ENCODE measurements around the gene FADS2. TPM values are rescaled to one million over a fixed set of nuclear protein-coding genes. Genes with fewer than 3 reads are reported as not detected.

The FADS2 gene
- total and polyA plus RNA-seq, 2 of the 13 experiments (the other 11 are each of a cell fraction or from before 2014, with no cell fraction given), result 90.1 to 124 TPM

DNA sequence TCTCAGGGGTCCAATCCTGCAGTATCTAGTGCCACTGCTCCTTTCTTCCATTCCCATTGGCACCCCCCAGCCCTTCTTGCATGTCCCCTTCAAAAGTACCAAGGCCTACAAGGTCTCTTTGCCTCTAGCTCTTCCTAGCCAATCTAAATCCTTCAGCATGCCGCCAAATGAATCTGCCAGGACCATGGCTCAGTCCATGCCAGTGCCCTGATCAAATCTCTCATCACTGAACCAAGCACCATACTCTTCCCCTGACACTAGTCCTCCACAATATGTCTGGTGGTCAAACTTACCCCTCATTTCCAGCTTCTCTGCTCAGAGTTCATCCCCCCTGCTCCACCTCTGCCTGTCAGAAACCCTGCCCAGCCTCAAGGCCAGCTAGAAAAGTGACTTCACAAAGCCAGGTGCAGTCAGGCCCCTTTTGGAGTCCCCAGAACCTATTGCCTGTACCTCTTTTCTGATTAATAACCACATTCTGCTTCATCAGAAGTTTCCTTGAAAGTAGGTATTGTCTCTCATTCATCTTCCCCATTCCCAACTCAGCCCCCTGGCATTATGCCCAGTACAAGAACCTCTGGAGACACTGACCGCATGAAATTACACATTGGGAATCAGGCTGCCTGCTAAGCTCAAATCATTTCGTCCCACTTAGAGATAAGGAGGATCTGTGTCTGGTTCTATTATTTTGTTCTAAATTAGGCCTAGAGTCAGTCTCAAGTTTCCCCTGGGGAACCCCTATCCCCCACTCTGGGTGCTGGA lies 24.0 kb upstream of the FADS2 start (continued):
- no peak for TF ChIP-seq SNRNP70 (IDR thresholded peaks at IDR 0.05; ENCODE audit: low read depth, low read length)
- TF ChIP-seq JUN (CRISPR knock-in tag; IDR thresholded peaks at IDR 0.05), result no peak
- TF ChIP-seq SRF (IDR thresholded peaks at IDR 0.05; ENCODE audit: low read depth, low read length), result no peak
- TF ChIP-seq, protein P1, sequence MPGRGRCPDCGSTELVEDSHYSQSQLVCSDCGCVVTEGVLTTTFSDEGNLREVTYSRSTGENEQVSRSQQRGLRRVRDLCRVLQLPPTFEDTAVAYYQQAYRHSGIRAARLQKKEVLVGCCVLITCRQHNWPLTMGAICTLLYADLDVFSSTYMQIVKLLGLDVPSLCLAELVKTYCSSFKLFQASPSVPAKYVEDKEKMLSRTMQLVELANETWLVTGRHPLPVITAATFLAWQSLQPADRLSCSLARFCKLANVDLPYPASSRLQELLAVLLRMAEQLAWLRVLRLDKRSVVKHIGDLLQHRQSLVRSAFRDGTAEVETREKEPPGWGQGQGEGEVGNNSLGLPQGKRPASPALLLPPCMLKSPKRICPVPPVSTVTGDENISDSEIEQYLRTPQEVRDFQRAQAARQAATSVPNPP (CRISPR knock-in tag; IDR thresholded peaks at IDR 0.05), result no peak
- TF ChIP-seq NFIB (CRISPR knock-in tag; IDR thresholded peaks at IDR 0.05; ENCODE audit: borderline replicate concordance), result no peak
- TF ChIP-seq ZNF282 (IDR thresholded peaks at IDR 0.05; ENCODE audit: partially characterized antibody), result no peak
- TF ChIP-seq RXRA (CRISPR knock-in tag; IDR thresholded peaks at IDR 0.05), result no peak
- TF ChIP-seq POLR2G (IDR thresholded peaks at IDR 0.05; ENCODE audit: low read depth, low read length), result no peak
- TF ChIP-seq ZIK1 (CRISPR knock-in tag; IDR thresholded peaks at IDR 0.05; ENCODE audit: borderline replicate concordance, low read depth), result no peak
- TF ChIP-seq, protein P2, sequence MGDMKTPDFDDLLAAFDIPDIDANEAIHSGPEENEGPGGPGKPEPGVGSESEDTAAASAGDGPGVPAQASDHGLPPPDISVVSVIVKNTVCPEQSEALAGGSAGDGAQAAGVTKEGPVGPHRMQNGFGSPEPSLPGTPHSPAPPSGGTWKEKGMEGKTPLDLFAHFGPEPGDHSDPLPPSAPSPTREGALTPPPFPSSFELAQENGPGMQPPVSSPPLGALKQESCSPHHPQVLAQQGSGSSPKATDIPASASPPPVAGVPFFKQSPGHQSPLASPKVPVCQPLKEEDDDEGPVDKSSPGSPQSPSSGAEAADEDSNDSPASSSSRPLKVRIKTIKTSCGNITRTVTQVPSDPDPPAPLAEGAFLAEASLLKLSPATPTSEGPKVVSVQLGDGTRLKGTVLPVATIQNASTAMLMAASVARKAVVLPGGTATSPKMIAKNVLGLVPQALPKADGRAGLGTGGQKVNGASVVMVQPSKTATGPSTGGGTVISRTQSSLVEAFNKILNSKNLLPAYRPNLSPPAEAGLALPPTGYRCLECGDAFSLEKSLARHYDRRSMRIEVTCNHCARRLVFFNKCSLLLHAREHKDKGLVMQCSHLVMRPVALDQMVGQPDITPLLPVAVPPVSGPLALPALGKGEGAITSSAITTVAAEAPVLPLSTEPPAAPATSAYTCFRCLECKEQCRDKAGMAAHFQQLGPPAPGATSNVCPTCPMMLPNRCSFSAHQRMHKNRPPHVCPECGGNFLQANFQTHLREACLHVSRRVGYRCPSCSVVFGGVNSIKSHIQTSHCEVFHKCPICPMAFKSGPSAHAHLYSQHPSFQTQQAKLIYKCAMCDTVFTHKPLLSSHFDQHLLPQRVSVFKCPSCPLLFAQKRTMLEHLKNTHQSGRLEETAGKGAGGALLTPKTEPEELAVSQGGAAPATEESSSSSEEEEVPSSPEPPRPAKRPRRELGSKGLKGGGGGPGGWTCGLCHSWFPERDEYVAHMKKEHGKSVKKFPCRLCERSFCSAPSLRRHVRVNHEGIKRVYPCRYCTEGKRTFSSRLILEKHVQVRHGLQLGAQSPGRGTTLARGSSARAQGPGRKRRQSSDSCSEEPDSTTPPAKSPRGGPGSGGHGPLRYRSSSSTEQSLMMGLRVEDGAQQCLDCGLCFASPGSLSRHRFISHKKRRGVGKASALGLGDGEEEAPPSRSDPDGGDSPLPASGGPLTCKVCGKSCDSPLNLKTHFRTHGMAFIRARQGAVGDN (CRISPR knock-in tag; IDR thresholded peaks at IDR 0.05), result no peak

Measured in HepG2 (cell line).